Right lobe of liver (tissue), 4 donors: ENCODE results near the gene ZNF280C.

Experiments used
- POLR2A ChIP-seq: fragments of 450-650 bp; IDR thresholded peaks from one replicate; pipeline ENCODE4 v1.6.1; 2017; ENCODE audit warnings: antibody characterized with exemption, mild to moderate bottlenecking
- TF ChIP-seq, protein P1 (sequence below), 4 donors: fragments of 200-600 bp in 3 of 4; fragments of 450-650 bp in 1 of 4; IDR thresholded peaks; one replicate each; pipeline versions ENCODE4 v1.5.1 to v1.8.0; 2016 to 2022; ENCODE audit warnings: antibody characterized with exemption in 4 of 4, mild to moderate bottlenecking in 2 of 4
- donor health status: DM: no; HTN: no; CAD: no.
- donor health status: DM: no; HTN: no; CAD: no.
- donor health status: DM: no; HTN: yes; CAD: no.

GRCh38 chrX:130204647-130205046 is 64.1 kb downstream of the ZNF280C start:
- TF ChIP-seq, protein P1, sequence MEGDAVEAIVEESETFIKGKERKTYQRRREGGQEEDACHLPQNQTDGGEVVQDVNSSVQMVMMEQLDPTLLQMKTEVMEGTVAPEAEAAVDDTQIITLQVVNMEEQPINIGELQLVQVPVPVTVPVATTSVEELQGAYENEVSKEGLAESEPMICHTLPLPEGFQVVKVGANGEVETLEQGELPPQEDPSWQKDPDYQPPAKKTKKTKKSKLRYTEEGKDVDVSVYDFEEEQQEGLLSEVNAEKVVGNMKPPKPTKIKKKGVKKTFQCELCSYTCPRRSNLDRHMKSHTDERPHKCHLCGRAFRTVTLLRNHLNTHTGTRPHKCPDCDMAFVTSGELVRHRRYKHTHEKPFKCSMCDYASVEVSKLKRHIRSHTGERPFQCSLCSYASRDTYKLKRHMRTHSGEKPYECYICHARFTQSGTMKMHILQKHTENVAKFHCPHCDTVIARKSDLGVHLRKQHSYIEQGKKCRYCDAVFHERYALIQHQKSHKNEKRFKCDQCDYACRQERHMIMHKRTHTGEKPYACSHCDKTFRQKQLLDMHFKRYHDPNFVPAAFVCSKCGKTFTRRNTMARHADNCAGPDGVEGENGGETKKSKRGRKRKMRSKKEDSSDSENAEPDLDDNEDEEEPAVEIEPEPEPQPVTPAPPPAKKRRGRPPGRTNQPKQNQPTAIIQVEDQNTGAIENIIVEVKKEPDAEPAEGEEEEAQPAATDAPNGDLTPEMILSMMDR (IDR thresholded peaks at IDR 0.05), result no peak
- no peak for TF ChIP-seq POLR2A
